HG02571 (cell line): ENCODE results near the gene RHOV.

ENCODE experiments used
- ATAC-seq: cut with Tn5 transposase; IDR thresholded peaks from one replicate; pipeline ENCODE4 v1.9.1; 2021; ENCODE audit warnings: mild to moderate bottlenecking, moderate library complexity; ENCODE audit not compliant: unreplicated experiment

The RHOV gene

DNA sequence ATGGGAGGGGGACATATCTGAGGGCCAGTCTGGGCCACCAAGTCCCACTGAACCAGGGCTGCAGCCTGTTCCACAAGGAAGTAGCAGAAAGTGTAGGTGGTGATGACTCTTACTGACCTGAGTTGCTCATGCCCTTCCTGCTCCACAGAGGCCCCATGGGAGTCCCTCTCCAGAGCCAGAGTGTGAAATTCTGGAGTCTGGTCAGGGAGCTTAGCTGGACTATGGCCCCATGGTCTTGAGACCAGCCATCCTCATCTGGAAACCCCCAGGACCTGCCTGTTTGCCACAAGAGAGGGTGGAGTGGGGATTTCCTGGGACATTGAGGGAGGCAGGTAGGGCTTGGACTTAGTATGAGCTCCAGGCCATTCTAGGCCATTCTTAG lies 27.2 kb downstream of the RHOV start:
- ATAC-seq: no peak

DNA sequence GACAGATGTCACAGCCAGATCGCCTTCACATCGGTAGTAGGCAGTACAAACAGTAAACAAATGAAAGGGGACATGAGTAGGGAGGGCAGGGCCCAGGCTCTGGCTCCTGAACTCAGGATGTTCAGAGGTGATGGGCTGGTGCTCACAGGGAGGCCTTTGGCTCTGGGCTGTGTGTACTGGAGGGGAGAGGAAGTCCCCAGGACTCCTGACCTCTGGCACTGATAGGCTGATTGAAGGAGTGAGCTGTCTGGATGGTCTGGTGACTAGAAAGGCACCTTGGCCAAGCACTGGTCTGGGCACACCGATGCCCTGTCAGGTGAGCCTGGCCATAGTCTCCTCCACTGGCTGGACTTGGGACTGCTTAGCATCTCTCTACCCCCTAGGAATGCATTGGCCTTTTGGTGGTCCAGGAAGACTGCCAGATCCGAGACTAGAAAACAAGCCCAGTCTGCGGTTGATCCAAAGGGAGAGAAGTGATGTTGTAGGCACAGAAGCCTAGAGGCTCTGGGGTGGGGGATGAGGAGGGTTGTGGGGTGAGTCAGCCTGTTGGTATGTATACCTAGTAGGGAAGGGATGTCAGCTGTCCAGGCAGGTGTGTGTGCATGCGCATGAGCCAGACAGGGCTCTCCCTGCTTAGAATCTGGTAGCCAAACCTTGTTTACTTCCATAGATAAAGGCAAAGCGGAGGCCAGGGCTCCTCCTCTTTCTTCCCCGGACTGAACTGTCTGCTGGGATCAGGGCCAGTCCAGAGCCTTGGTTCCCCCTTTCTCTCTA lies 28.3 kb downstream of the RHOV start:
- ATAC-seq: no peak

DNA sequence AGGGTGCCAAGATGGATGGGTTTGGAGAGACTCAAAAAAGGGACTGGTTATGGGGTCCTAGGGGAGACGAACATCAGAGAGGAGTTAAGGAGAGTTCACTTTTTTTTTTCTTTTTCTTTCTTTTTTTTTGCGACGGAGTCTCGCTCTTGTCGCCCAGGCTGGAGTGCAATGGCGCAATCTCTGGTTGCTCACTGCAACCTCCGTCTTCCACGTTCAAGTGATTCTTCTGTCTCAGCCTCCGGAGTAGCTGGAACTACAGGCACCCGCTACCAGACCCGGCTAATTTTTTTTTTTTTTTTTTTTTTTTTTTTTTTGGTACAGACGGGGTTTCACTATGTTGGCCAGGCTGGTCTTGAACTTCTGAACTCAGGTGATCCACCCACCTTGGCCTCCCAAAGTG lies 29.0 kb downstream of the RHOV start:
- no peak for ATAC-seq

DNA sequence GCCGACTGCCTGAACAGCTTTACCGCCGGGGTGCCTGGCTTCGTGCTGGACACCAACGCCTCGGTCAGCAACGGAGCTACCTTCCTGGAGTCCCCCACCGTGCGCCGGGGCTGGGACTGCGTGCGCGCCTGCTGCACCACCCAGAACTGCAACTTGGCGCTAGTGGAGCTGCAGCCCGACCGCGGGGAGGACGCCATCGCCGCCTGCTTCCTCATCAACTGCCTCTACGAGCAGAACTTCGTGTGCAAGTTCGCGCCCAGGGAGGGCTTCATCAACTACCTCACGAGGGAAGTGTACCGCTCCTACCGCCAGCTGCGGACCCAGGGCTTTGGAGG lies 29.4 kb downstream of the RHOV start:
- no peak for ATAC-seq

DNA sequence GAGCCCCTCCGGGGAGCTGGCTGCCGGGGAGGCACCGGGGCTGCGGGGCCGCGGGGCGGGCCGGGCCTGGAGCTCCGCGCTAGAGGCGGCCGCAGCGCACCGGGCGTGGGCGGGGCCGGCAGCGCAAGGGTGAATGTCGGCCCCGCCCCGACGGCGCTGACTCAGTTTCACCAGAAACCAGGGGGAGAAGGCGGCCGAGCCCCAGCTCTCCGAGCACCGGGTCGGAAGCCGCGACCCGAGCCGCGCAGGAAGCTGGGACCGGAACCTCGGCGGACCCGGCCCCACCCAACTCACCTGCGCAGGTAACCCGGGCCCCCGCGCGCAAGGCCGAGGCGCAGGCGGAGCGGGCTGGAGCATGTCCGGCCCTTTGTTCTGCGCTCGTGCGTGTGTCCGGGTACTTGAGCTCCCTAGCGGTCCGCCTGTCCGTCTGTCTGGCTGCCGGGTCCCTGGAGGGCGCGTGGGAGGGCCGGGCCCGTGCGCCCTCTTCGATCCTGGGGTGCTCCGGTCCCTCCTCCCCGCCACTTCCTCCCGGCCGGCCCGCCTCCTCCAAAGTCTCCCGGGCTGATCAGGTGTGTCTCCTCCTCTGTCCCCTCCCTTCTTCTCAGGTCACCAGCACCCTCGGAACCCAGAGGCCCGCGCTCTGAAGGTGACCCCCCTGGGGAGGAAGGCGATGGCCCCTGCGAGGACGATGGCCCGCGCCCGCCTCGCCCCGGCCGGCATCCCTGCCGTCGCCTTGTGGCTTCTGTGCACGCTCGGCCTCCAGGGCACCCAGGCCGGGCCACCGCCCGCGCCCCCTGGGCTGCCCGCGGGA lies 29.9 kb downstream of the RHOV start, which contains the start of gene SPINT1:
Gene SPINT1, plus strand, starts transcription at position 164 of the 811 bp plus-strand sequence. Its CDS starts 507 bp downstream, at position 671.
- no peak for ATAC-seq

DNA sequence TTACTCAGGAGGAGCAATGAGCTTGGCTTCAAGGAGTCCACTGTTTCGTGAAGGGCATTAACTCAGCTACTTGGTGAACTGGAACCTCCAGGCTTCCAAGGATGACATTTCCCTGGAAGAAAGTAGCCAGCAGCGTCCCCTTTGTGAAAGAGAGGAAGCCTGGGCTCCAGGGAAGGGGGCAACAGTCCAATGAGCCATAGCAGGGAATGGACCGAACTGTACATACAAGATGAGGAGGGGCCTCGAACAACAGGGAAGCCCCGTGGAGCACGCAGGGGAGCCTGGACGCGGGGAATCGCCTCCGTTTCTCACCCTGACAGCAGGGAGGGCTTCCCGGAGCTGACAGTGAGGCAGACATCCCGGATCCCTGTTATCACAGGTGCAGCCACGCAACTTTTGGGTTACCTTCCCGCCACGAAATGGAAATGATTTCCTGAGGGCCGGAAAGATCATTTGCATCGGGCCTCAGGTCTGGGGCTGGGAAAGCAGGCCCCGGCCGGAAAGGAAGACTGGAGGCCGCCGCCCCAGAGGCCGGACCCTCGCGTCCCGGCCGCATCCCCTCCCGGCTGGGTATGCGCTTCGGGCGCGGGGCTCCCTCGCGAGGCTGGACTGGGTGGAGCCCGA lies 30.7 kb downstream of the RHOV start:
- ATAC-seq: no peak

DNA sequence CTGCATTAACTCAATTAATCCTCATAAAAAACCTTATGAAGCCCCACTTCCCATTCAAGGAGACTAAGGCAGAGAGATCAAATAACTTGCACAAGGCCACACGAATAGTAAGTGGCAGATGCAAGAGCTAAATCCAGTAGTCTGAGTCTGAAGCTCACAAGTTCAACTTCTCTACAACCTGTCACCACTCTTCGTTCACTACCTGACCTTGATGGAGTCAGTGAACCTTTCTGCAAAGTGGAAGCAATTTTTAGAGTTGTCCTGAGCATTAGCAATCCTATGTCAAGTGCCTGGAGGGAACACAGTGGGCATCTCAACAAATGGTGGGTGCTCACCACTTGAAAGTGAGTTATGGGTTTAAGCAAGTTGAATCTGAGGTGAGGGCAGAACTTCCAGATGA lies 32.3 kb downstream of the RHOV start:
- ATAC-seq: no peak

DNA sequence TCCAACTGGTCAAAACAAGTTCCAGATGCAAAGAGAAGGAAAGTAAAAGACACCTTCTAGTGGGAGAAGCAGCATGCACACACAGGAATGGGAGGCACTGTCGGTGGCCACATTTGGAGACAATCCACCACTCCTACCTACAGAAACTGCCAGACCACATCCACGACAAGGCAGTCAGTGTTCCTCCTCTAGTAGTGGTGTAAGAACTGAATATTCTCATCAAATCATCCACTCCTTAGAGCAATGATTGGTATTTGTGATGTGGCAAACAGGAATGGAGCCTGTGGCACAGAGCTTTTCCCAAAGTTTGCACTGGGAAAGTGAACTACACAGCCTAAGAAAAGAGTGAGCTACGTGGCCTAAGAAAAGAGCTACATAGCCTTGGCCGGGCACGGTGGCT lies 35.3 kb downstream of the RHOV start:
- ATAC-seq: no peak

DNA sequence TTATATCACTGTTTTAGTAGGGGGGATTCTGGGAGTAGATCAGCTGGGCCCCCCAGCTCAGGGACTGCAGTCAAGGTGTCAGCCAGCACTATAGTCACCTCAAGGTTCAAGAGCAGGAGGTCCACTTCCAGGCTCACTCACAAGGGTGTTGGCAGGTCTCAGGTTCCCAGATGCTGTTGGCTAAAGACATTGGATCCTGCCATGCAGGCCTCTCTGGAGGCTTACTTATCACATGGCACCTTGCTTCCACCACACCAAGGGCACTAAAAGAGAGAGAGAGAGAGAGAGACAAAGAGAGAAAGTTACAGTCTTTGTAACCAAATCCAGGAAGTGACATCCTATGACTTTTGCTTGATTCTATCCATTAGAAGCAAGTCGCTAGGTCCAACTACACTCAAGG lies 38.0 kb downstream of the RHOV start:
- ATAC-seq: no peak

DNA sequence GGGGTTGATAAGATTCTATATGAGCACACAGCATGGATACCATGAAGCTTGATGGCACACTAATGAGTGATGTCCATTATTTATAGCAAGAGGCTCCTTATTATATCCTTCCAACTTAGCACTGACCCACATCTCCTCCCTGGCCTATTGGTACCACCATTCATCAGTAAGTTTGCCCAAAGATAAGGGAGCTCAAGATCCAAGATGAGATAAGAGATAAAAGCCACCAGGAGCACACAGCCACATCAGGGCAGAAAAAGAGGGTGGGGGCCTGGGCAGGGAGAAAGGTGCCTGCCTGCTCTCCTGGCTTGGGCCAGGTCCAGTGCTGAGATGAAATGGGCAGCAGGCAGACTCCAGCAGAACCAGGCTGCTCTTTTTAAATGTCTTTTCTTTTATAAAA lies 41.1 kb downstream of the RHOV start:
- no peak for ATAC-seq

DNA sequence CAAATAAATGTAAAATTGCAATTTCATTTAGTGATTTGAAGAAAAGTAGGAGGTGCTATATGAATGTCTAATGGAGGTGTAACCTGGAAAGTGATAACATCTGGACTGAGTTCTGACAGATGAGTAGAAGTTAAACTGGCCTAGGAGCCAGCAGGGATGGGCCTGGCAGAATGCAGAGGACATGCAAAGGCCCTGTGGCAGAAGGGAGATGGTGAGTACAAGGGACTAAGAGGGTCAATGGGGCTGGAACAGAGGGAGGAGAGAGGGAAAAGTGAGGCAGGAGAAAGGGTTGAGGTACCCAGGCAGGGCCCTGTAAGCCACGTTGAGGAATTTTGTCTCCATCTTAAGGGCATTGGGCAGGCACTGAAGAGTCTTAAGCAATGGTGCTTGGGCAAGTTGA lies 42.2 kb downstream of the RHOV start:
- ATAC-seq: no peak

DNA sequence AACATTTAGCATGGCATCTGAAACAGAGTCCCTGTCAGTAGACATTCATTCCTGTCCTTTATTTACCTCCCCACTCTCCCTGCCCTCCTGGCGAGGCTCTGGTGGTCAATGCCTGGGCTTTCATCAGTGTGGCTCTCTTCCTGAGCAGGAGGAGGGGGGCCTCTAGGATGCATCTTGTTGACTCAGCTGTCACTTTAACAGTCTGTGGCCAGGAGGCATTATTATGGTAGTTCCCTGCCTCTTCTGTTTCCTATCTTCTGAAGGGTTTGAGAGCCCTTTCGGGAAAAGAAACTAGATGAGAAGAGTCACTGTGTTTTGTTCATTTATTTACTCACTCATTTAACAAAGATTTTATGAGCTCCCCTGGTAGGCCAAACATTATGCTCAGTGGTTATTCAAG lies 43.1 kb downstream of the RHOV start:
- ATAC-seq: no peak

DNA sequence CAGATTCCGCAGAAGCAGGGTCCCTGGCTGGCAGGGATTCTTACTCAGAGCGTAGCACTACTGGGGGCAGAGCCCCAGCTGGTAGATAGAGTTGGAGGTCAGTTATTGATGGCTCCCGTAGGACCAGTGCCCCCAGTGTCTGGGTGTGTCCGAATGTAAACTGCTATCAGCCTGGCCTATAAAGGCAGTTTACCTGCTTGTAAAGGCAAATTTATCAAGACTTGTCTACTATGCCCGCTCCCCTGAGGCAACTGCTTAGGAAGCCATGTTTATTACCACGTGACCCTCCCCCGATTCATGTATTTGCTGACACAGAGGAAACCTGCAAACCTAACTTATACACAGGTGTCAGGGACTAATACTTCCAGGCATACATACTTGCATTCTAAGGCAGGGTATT lies 44.9 kb downstream of the RHOV start:
- no peak for ATAC-seq

DNA sequence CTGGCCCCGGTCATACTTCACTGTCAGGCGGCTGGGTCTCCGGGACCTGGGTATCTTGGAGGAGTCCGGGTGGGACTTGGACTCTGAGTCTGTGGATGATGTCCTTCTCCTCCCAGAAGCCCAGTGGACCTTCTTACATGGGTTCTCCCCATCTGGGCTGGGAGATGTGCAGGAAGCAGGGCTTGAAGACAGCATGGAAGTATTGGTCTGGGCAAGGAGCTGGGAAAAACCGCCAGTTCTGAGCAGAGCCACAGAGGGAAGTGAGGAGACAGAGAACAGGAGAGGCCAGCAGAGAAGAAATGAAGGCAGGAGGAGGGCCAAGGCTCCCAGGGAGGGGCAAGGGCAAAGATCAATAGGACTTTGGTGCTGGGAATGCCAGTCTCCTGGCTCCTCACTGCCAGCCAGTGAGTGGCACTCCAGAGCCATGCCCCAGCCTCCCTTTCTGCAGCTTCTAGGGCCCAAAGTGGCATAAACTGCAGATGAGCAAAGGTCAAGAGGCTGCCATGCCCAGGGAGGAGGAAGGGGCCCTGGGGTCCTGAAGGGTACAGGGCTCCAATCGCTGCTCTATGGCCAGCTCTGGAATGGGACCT lies 45.5 kb downstream of the RHOV start, which contains the start of gene PPP1R14D:
Gene PPP1R14D, minus strand, starts transcription at position 262 of the 590 bp plus-strand sequence. Its CDS starts 67 bp downstream, at position 195.
- no peak for ATAC-seq

DNA sequence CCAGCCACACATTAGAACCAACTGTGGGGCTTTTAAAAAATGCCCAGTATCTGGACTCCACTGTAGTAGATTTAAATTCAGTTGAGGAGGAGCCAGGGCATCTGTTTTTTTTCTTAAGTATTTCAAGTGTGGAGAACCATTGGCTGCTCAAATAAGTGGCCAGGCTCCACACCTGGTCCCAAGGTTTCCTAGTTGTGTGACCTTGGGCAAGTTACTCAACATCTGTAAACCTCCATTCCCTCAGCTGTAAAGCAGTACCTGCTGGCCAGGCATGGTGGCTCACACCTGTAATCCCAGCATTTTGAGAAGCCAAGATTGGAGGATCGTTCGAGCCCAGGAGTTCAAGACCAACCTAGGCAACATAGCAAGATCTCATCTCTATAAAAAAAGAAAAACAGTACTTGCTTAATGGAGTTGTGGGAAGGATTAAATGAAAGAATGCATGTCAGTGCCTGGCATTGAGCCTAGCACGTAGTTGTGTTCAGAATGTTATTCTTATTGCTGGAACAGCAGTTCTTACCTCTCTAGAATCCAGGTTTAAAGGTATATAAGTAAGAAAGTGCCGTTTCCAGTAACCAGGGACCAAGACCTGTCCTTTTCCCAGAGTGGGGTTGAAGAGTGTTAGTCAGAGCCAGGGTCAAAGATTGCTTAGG lies 47.5 kb downstream of the RHOV start:
- ATAC-seq: no peak

DNA sequence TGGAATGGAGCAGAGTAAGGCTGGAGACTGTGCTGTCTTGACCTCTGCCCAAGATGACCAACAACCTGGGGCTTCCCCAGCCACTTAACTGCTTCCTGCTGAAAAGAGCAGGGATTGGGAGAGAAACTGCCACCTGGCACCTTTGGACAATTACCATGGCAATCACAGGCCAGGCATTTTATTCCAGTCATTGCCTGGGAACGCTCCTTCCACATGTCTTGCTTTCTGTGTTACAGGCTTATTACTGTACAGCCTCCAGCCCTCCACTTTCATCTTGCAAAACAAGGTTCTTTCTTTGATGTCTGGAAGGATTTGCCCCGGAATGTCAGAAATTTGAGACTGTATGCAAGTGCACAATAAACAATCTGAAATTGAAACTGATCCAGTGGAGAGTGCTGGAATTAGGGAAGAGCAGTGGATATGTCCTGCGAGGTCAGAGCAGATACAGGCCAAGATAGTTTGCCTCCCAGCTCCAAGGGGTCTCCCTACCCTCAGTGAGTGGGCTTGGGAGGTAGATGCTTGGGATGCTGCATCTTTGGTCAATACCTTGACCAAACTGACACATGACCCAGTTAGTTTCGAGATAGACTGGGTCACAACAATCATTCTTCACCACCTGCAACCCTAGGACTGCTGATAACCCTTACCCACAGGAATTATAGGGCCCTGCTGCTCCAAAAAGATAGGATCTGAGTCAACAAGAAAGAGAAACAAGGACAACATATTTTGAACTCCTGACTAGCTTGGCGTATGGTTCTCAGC lies 48.2 kb downstream of the RHOV start:
- ATAC-seq: no peak

DNA sequence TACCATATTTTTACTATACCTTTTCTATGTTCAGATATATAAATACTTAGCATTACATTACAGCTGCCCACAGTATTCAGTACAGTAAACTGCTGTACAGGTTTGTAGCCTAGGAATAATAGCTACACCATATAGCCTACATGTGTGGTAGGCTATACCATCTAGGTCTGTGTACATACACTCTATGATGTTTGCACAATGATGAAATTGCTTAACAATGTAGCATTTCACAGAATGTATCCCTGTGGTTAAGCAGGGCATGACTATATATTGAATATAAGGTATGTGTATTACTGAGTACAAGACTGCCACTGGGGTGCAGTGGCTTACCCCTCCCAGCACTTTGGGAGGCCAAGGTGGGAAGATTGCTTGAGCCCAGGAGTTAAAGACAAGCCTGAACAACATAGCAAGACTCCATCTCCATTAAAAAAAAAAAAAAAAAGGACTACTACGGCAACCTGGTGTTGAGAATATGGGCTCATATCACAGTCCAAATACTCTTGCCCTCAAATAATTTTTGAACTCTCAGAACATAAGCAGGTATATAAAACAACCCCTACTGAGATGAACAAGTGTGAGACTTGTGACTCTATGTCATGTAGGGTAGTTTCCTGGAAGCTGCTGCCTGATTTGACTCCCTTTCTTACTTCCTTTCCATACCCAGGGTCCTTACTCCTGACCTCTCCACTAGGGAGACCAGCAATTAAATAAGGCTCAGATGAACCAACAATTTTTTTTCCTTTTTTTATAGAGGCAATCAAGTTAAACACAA lies 50.3 kb downstream of the RHOV start:
- no peak for ATAC-seq
